Measurements from ENCODE around the gene MCF2L2.

Gene MCF2L2

GRCh38 chr3:183203670-183204069 is 224.7 kb downstream of the MCF2L2 start:
- CTCF ChIA-PET: no interaction called here
- POLR2A ChIA-PET: no interaction called here
- no peak for DNase-seq (ENCODE audit: low read depth, low spot score)
- TF ChIP-seq CTCF (IDR thresholded peaks at IDR 0.05; ENCODE audit: insufficient read depth, low read length, missing control alignments): no peak
- no peak overlapping the region for H3K4me3 ChIP-seq (ENCODE audit: low read depth, low read length)

- no peak for TF ChIP-seq CTCF (IDR thresholded peaks at IDR 0.05; ENCODE audit: insufficient read depth, low read length, missing control alignments)
- no peak overlapping the region for H3K4me3 ChIP-seq (ENCODE audit: low read depth, low read length)
- DNase-seq (ENCODE audit: low read depth, low spot score): no peak
- ChIA-PET POLR2A (no interaction called here), CTCF (no interaction called here)
These were observed 226.3 kb downstream of the MCF2L2 start for GRCh38 chr3:183202004-183202722.

GRCh38 chr3:183198939-183199338 is 229.5 kb downstream of the MCF2L2 start:
- H3K4me3 ChIP-seq (ENCODE audit: low read depth, low read length): no peak overlapping the region
- TF ChIP-seq CTCF (IDR thresholded peaks at IDR 0.05; ENCODE audit: insufficient read depth, low read length, missing control alignments): no peak
- CTCF ChIA-PET: interaction anchor here (1.3 kb wide), 1 partner anchor 14 kb away, joined by 3 read pairs; no protein-coding TSS in a partner anchor
- DNase-seq (ENCODE audit: low read depth, low spot score): no peak
- POLR2A ChIA-PET: no interaction called here

GRCh38 chr3:183197734-183198133 is 230.7 kb downstream of the MCF2L2 start:
- no peak for DNase-seq (ENCODE audit: low read depth, low spot score)
- TF ChIP-seq CTCF (IDR thresholded peaks at IDR 0.05; ENCODE audit: insufficient read depth, low read length, missing control alignments): no peak
- CTCF ChIA-PET: no interaction called here
- POLR2A ChIA-PET: no interaction called here
- no peak overlapping the region for H3K4me3 ChIP-seq (ENCODE audit: low read depth, low read length)

GRCh38 chr3:183195266-183195665 is 233.2 kb downstream of the MCF2L2 start:
- TF ChIP-seq CTCF (IDR thresholded peaks at IDR 0.05; ENCODE audit: insufficient read depth, low read length, missing control alignments): no peak
- H3K4me3 ChIP-seq (ENCODE audit: low read depth, low read length): no peak overlapping the region
- ChIA-PET POLR2A (no interaction called here), CTCF (interaction anchor here (0.9 to 3.1 kb wide), 2 partner anchors 10 to 187 kb away, joined by 3 to 26 read pairs; no protein-coding TSS in a partner anchor)
- DNase-seq (ENCODE audit: low read depth, low spot score): no peak

- TF ChIP-seq CTCF (IDR thresholded peaks at IDR 0.05; ENCODE audit: insufficient read depth, low read length, missing control alignments): no peak
- no peak for DNase-seq (ENCODE audit: low read depth, low spot score)
- H3K4me3 ChIP-seq (ENCODE audit: low read depth, low read length): no peak overlapping the region
- POLR2A ChIA-PET: no interaction called here
- CTCF ChIA-PET: interaction anchor here (0.7 to 3.1 kb wide), 8 partner anchors 9 to 192 kb away, joined by 3 to 26 read pairs (median 3); no protein-coding TSS in a partner anchor
These were observed 234.4 kb downstream of the MCF2L2 start for GRCh38 chr3:183193762-183194689.
